Measurements from ENCODE around the gene NUCKS1. TPM values are rescaled to one million over a fixed set of nuclear protein-coding genes. Genes with fewer than 3 reads are reported as not detected.
A peak's percentile ranks its signal among the peaks of the same experiment; 100 is the strongest.

NUCKS1 gene
- total and polyA plus RNA-seq, 10 of the 15 experiments (the other 5 are each of a cell fraction or from before 2014, with no cell fraction given), result 40.5 to 135 (median 55.5) TPM

GRCh38 chr1:205669341-205670149, 80.4 kb downstream of the NUCKS1 start (continued):
- TF ChIP-seq, protein P1, sequence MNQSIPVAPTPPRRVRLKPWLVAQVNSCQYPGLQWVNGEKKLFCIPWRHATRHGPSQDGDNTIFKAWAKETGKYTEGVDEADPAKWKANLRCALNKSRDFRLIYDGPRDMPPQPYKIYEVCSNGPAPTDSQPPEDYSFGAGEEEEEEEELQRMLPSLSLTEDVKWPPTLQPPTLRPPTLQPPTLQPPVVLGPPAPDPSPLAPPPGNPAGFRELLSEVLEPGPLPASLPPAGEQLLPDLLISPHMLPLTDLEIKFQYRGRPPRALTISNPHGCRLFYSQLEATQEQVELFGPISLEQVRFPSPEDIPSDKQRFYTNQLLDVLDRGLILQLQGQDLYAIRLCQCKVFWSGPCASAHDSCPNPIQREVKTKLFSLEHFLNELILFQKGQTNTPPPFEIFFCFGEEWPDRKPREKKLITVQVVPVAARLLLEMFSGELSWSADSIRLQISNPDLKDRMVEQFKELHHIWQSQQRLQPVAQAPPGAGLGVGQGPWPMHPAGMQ (IDR thresholded peaks at IDR 0.05; ENCODE audit: borderline replicate concordance), result no peak
- TF ChIP-seq SPI1 (IDR thresholded peaks at IDR 0.05; ENCODE audit: borderline replicate concordance, insufficient read depth, low read depth, low read length) (no peak), JUND (IDR thresholded peaks at IDR 0.05; ENCODE audit: low read depth, low read length) (no peak), MTA3 (IDR thresholded peaks at IDR 0.05; ENCODE audit: borderline replicate concordance, low read length) (0 out of 2 replicates have a peak, but pooled peaks have one; percentile 17), TARDBP (IDR thresholded peaks at IDR 0.05; ENCODE audit: borderline replicate concordance) (no peak), STAT1 (conservative IDR thresholded peaks at IDR 0.05) (no peak), CHD2 (IDR thresholded peaks at IDR 0.05; ENCODE audit: borderline replicate concordance, low read depth, low read length) (no peak), ZNF274 (IDR thresholded peaks at IDR 0.05; ENCODE audit: insufficient read depth, insufficient read length) (no peak), WRNIP1 (IDR thresholded peaks at IDR 0.05; ENCODE audit: borderline replicate concordance, low read depth, low read length) (no peak), CBX3 (IDR thresholded peaks at IDR 0.05; ENCODE audit: borderline replicate concordance, low read depth) (no peak), NFYB (IDR thresholded peaks at IDR 0.05; ENCODE audit: insufficient read depth, low read depth, low read length) (no peak), ZNF384 (IDR thresholded peaks at IDR 0.05; ENCODE audit: borderline replicate concordance, low read depth, low read length) (no peak), ATF3 (IDR thresholded peaks at IDR 0.05; ENCODE audit: borderline replicate concordance, extremely low read depth, low read depth, low read length) (no peak), ZNF24 (IDR thresholded peaks at IDR 0.05) (no peak), PML (IDR thresholded peaks at IDR 0.05; ENCODE audit: low read length) (no peak), RAD51 (IDR thresholded peaks at IDR 0.05) (no peak), NBN (IDR thresholded peaks at IDR 0.05) (0 out of 2 replicates have a peak, but pooled peaks have one; percentile 44), E4F1 (IDR thresholded peaks at IDR 0.05; ENCODE audit: borderline replicate concordance, partially characterized antibody) (no peak), IRF4 (IDR thresholded peaks at IDR 0.05; ENCODE audit: low read depth, low read length) (no peak), SP1 (IDR thresholded peaks at IDR 0.05; ENCODE audit: low read depth, low read length) (peak; percentile 3), SUZ12 (IDR thresholded peaks at IDR 0.05; ENCODE audit: unreplicated experiment) (no peak), ZZZ3 (IDR thresholded peaks at IDR 0.05; ENCODE audit: control insufficient read depth, insufficient read length, low read depth) (no peak), BCL11A (IDR thresholded peaks at IDR 0.05; ENCODE audit: low read depth, low read length) (peak; percentile 16; the same call in 1 of the 2 replicates), TAF1 (IDR thresholded peaks at IDR 0.05; ENCODE audit: borderline replicate concordance, low read depth, low read length) (no peak), NRF1 (conservative IDR thresholded peaks at IDR 0.05; ENCODE audit: low read depth, low read length) (no peak), DPF2 (IDR thresholded peaks at IDR 0.05) (peak; percentile 72; the same call in 1 of the 2 replicates)
- TF ChIP-seq, protein P2, sequence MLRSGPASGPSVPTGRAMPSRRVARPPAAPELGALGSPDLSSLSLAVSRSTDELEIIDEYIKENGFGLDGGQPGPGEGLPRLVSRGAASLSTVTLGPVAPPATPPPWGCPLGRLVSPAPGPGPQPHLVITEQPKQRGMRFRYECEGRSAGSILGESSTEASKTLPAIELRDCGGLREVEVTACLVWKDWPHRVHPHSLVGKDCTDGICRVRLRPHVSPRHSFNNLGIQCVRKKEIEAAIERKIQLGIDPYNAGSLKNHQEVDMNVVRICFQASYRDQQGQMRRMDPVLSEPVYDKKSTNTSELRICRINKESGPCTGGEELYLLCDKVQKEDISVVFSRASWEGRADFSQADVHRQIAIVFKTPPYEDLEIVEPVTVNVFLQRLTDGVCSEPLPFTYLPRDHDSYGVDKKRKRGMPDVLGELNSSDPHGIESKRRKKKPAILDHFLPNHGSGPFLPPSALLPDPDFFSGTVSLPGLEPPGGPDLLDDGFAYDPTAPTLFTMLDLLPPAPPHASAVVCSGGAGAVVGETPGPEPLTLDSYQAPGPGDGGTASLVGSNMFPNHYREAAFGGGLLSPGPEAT (IDR thresholded peaks at IDR 0.05; ENCODE audit: low read depth), result peak; percentile 0; the same call in 1 of the 2 replicates

Data from GM12878 (cell line).